GM12872 (cell line): Measurements from ENCODE around the gene DENND1A.

Source experiments
- CTCF ChIP-seq: IDR thresholded peaks from 3 replicates; pipeline ENCODE4 v1.5.1; 2011; ENCODE audit warnings: low read depth, mild to moderate bottlenecking, low read length, moderate library complexity; ENCODE audit not compliant: insufficient read depth

Gene DENND1A

GRCh38 chr9:123395689-123396511, 534.0 kb downstream of the DENND1A start:
- no peak for TF ChIP-seq CTCF

GRCh38 chr9:123395276-123395688, 534.6 kb downstream of the DENND1A start:
- TF ChIP-seq CTCF, result no peak

- no peak for TF ChIP-seq CTCF
Measured at GRCh38 chr9:123394291-123395235, 535.4 kb downstream of the DENND1A start.

- no peak for TF ChIP-seq CTCF
Measured at GRCh38 chr9:123392802-123393201, 537.1 kb downstream of the DENND1A start.

GRCh38 chr9:123391946-123392345, 538.0 kb downstream of the DENND1A start:
- TF ChIP-seq CTCF, result no peak

GRCh38 chr9:123391233-123391632, 538.7 kb downstream of the DENND1A start:
- no peak for TF ChIP-seq CTCF
